ENCODE results near the gene INMT. TPM values are rescaled to one million over a fixed set of nuclear protein-coding genes. Genes with fewer than 3 reads are reported as not detected.

INMT gene
- total and polyA plus RNA-seq, 4 donors: 0.84 to 130 (median 28.6) TPM

DNA sequence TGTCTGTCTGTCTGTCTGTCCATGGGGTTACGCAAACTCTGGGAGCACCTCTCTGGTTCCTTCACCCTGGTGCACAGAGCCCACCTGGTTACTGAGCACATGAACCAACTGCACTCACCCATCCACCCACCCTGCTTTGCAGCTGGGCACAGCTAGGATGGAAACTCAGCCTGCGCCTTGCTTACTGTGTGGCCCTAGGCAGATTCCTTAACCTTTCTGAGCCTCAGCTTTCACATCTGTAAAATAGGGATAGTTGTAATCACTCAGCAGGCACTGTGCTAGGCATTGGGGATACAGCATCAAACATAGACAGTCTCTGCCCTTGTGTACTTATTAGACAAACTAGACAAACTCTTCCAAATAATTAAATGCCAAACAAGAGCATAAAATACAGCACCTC, 21.8 kb upstream of the INMT start (continued):
- TF ChIP-seq, protein P1, sequence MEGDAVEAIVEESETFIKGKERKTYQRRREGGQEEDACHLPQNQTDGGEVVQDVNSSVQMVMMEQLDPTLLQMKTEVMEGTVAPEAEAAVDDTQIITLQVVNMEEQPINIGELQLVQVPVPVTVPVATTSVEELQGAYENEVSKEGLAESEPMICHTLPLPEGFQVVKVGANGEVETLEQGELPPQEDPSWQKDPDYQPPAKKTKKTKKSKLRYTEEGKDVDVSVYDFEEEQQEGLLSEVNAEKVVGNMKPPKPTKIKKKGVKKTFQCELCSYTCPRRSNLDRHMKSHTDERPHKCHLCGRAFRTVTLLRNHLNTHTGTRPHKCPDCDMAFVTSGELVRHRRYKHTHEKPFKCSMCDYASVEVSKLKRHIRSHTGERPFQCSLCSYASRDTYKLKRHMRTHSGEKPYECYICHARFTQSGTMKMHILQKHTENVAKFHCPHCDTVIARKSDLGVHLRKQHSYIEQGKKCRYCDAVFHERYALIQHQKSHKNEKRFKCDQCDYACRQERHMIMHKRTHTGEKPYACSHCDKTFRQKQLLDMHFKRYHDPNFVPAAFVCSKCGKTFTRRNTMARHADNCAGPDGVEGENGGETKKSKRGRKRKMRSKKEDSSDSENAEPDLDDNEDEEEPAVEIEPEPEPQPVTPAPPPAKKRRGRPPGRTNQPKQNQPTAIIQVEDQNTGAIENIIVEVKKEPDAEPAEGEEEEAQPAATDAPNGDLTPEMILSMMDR (IDR thresholded peaks at IDR 0.05; ENCODE audit: low read depth, low read length, missing input control): no peak
- TF ChIP-seq HNF4A (conservative IDR thresholded peaks at IDR 0.05): no peak
- no peak for TF ChIP-seq YY1 (IDR thresholded peaks at IDR 0.05)
- TF ChIP-seq FOXA2 (IDR thresholded peaks at IDR 0.05): no peak
- TF ChIP-seq, protein P2, sequence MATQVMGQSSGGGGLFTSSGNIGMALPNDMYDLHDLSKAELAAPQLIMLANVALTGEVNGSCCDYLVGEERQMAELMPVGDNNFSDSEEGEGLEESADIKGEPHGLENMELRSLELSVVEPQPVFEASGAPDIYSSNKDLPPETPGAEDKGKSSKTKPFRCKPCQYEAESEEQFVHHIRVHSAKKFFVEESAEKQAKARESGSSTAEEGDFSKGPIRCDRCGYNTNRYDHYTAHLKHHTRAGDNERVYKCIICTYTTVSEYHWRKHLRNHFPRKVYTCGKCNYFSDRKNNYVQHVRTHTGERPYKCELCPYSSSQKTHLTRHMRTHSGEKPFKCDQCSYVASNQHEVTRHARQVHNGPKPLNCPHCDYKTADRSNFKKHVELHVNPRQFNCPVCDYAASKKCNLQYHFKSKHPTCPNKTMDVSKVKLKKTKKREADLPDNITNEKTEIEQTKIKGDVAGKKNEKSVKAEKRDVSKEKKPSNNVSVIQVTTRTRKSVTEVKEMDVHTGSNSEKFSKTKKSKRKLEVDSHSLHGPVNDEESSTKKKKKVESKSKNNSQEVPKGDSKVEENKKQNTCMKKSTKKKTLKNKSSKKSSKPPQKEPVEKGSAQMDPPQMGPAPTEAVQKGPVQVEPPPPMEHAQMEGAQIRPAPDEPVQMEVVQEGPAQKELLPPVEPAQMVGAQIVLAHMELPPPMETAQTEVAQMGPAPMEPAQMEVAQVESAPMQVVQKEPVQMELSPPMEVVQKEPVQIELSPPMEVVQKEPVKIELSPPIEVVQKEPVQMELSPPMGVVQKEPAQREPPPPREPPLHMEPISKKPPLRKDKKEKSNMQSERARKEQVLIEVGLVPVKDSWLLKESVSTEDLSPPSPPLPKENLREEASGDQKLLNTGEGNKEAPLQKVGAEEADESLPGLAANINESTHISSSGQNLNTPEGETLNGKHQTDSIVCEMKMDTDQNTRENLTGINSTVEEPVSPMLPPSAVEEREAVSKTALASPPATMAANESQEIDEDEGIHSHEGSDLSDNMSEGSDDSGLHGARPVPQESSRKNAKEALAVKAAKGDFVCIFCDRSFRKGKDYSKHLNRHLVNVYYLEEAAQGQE (IDR thresholded peaks at IDR 0.05): no peak
- no peak for TF ChIP-seq RAD21 (IDR thresholded peaks at IDR 0.05)

DNA sequence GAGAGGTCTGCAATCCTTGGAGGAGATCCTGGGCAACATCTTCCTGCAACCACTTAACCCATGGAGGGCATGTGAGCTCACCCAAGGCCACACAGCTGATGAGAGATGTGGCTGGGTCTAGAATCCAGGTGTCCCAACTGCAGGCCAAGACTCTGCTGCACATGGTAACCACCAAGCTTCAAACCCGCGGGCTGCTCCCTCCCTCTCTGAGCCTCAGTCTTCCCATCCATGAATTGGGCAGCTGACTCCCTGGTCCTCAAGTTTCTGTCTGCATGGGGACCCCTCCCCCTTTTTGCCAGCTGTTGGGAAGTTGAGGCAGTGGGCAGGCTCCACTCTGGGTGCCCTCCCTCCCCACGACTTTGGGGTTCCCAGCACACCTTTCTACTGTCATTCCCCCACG, 20.9 kb upstream of the INMT start:
- Histone ChIP-seq H3K36me3 (ENCODE audit: control insufficient read depth in 4 of 4, insufficient read depth in 3 of 4, low read depth in 1 of 4, low read length in 3 of 4) (no peaks in the 10 kb centered on the region), H3K9ac (ENCODE audit: low read depth in 1 of 2, low read length in 2 of 2) (no peak overlapping the region), H3K9me3 (ENCODE audit: control insufficient read depth in 4 of 4, low read length in 3 of 4) (no peaks in the 10 kb centered on the region), H3K27ac (ENCODE audit: low read depth in 1 of 2, low read length in 2 of 2) (no peak overlapping the region), H3K4me3 (ENCODE audit: low read depth in 1 of 3, low read length in 3 of 3) (no peak overlapping the region), H3K4me1 (ENCODE audit: control insufficient read depth in 4 of 4, insufficient read depth in 4 of 4, low read length in 3 of 4) (no peaks in the 10 kb centered on the region), H3K27me3 (ENCODE audit: control insufficient read depth in 4 of 4, insufficient read depth in 4 of 4, low read length in 3 of 4) (no peaks in the 10 kb centered on the region)
- no peak for DNase-seq (ENCODE audit: low spot score)
- TF ChIP-seq, protein P1 (IDR thresholded peaks at IDR 0.05; ENCODE audit: low read depth, low read length, missing input control): no peak
- TF ChIP-seq, protein P3, sequence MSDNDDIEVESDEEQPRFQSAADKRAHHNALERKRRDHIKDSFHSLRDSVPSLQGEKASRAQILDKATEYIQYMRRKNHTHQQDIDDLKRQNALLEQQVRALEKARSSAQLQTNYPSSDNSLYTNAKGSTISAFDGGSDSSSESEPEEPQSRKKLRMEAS (IDR thresholded peaks at IDR 0.05): no peak
- TF ChIP-seq FOXA2 (IDR thresholded peaks at IDR 0.05): no peak
- TF ChIP-seq, protein P4, sequence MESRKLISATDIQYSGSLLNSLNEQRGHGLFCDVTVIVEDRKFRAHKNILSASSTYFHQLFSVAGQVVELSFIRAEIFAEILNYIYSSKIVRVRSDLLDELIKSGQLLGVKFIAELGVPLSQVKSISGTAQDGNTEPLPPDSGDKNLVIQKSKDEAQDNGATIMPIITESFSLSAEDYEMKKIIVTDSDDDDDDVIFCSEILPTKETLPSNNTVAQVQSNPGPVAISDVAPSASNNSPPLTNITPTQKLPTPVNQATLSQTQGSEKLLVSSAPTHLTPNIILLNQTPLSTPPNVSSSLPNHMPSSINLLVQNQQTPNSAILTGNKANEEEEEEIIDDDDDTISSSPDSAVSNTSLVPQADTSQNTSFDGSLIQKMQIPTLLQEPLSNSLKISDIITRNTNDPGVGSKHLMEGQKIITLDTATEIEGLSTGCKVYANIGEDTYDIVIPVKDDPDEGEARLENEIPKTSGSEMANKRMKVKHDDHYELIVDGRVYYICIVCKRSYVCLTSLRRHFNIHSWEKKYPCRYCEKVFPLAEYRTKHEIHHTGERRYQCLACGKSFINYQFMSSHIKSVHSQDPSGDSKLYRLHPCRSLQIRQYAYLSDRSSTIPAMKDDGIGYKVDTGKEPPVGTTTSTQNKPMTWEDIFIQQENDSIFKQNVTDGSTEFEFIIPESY (IDR thresholded peaks at IDR 0.05): no peak
- TF ChIP-seq TAF1 (conservative IDR thresholded peaks at IDR 0.05): no peak
- TF ChIP-seq HNF4A (conservative IDR thresholded peaks at IDR 0.05): no peak
- no peak for TF ChIP-seq YY1 (IDR thresholded peaks at IDR 0.05)
- 87% methylated on average over 4 of the region's 4 CpGs for WGBS
